ENCODE data around the gene HNRNPD. TPM values are rescaled to one million over a fixed set of nuclear protein-coding genes. Genes with fewer than 3 reads are reported as not detected.
"Not testable (repeated sequence)": the region's sequence is repeated elsewhere in the genome, so short reads cannot be mapped to it uniquely, and the experiment has no call there.

HNRNPD gene
- 100 to 1,000 TPM; 485 to 663 (median 624) TPM for polyA plus RNA-seq (ENCODE audit: insufficient read length in 4 of 4)

GRCh38 chr4:82373816-82374625 is at the start of gene HNRNPD:
Gene HNRNPD (minus strand): TSS chr4:82373991. CDS start chr4:82373678, 313 bp downstream.
- DNase-seq (ENCODE audit: low read depth in 4 of 4, low spot score in 3 of 4), result peak; percentile 96 to 99 (median 98)

- no peak for DNase-seq (ENCODE audit: low read depth in 4 of 4, low spot score in 3 of 4)
These were observed 48.8 kb upstream of the HNRNPD start for GRCh38 chr4:82422616-82423015.

GRCh38 chr4:82421796-82422560 is 48.2 kb upstream of the HNRNPD start:
- no peak for DNase-seq (ENCODE audit: low read depth in 4 of 4, low spot score in 3 of 4)

- no peak for DNase-seq (ENCODE audit: low read depth in 4 of 4, low spot score in 3 of 4)
These were observed 45.7 kb upstream of the HNRNPD start for GRCh38 chr4:82419451-82419850.

- no peak for DNase-seq (ENCODE audit: low read depth in 4 of 4, low spot score in 3 of 4)
These were observed 42.2 kb upstream of the HNRNPD start for GRCh38 chr4:82415922-82416365.

- DNase-seq (ENCODE audit: low read depth in 4 of 4, low spot score in 3 of 4), result not testable (repeated sequence)
These were observed 41.3 kb upstream of the HNRNPD start for GRCh38 chr4:82415061-82415460.

GRCh38 chr4:82403725-82404124 is 29.9 kb upstream of the HNRNPD start:
- no peak for DNase-seq (ENCODE audit: low read depth in 4 of 4, low spot score in 3 of 4)

GRCh38 chr4:82402196-82402775 is 28.5 kb upstream of the HNRNPD start:
- DNase-seq (ENCODE audit: low read depth in 4 of 4, low spot score in 3 of 4), result no peak

- DNase-seq (ENCODE audit: low read depth in 4 of 4, low spot score in 3 of 4), result no peak
These were observed 27.8 kb upstream of the HNRNPD start for GRCh38 chr4:82401600-82401999.

GRCh38 chr4:82398263-82398662 is 24.5 kb upstream of the HNRNPD start:
- no peak for DNase-seq (ENCODE audit: low read depth in 4 of 4, low spot score in 3 of 4)

GRCh38 chr4:82397527-82397926 is 23.7 kb upstream of the HNRNPD start:
- DNase-seq (ENCODE audit: low read depth in 4 of 4, low spot score in 3 of 4), result no peak

- DNase-seq (ENCODE audit: low read depth in 4 of 4, low spot score in 3 of 4), result no peak
These were observed 21.1 kb upstream of the HNRNPD start for GRCh38 chr4:82394896-82395295.

- not testable (repeated sequence) for DNase-seq (ENCODE audit: low read depth in 4 of 4, low spot score in 3 of 4)
These were observed 16.3 kb upstream of the HNRNPD start for GRCh38 chr4:82390061-82390460.

GRCh38 chr4:82388405-82388804 is 14.6 kb upstream of the HNRNPD start:
- DNase-seq (ENCODE audit: low read depth in 4 of 4, low spot score in 3 of 4), result no peak

GRCh38 chr4:82386312-82386711 is 12.5 kb upstream of the HNRNPD start:
- not testable (repeated sequence) for DNase-seq (ENCODE audit: low read depth in 4 of 4, low spot score in 3 of 4)

GRCh38 chr4:82382751-82383150 is 9.0 kb upstream of the HNRNPD start:
- DNase-seq (ENCODE audit: low read depth in 4 of 4, low spot score in 3 of 4), result no peak

- DNase-seq (ENCODE audit: low read depth in 4 of 4, low spot score in 3 of 4), result no peak
These were observed 8.0 kb upstream of the HNRNPD start for GRCh38 chr4:82381661-82382296.

- DNase-seq (ENCODE audit: low read depth in 4 of 4, low spot score in 3 of 4), result no peak
These were observed 7.4 kb upstream of the HNRNPD start for GRCh38 chr4:82381235-82381634.

GRCh38 chr4:82380831-82381230 is 7.0 kb upstream of the HNRNPD start:
- DNase-seq (ENCODE audit: low read depth in 4 of 4, low spot score in 3 of 4), result no peak

GRCh38 chr4:82380344-82380743 is 6.6 kb upstream of the HNRNPD start:
- no peak for DNase-seq (ENCODE audit: low read depth in 4 of 4, low spot score in 3 of 4)

- no peak for DNase-seq (ENCODE audit: low read depth in 4 of 4, low spot score in 3 of 4)
These were observed 2.3 kb upstream of the HNRNPD start for GRCh38 chr4:82376109-82376508.
